HepG2 (cell line): ENCODE results near the gene PPP4R4.

ENCODE experiments used
- ELF3 ChIP-seq: IDR thresholded peaks from 2 replicates; pipeline ENCODE4 v1.6.1; 2016; ENCODE audit warnings: missing genetic modification reagents, missing compliant biosample characterization
- REST ChIP-seq, 2 experiments: IDR thresholded peaks; 2 replicates each; pipeline ENCODE4 v1.6.1; 2011 to 2012; ENCODE audit warnings: low read length in 2 of 2, borderline replicate concordance in 1 of 2, low read depth in 1 of 2, mild to moderate bottlenecking in 1 of 2, moderate library complexity in 1 of 2
- SMARCC2 ChIP-seq: fragments of 450-650 bp; IDR thresholded peaks from 2 replicates; pipeline ENCODE4 v1.6.1; 2017; ENCODE audit warnings: antibody characterized with exemption, mild to moderate bottlenecking
- SNAPC5 ChIP-seq: sonication (generic); formaldehyde crosslinking; IDR thresholded peaks from 2 replicates; pipeline ENCODE4 v1.8.1; 2023; ENCODE audit warnings: mild to moderate bottlenecking, missing genetic modification reagents, borderline replicate concordance
- TARDBP ChIP-seq: sonication (generic); formaldehyde crosslinking; IDR thresholded peaks from 2 replicates; pipeline ENCODE4 v1.8.0; 2022; ENCODE audit warnings: mild to moderate bottlenecking, missing genetic modification reagents
- TBX2 ChIP-seq: sonication (generic); formaldehyde crosslinking; IDR thresholded peaks from 2 replicates; pipeline ENCODE4 v1.5.0; 2020; ENCODE audit warnings: missing genetic modification reagents, mild to moderate bottlenecking, borderline replicate concordance
- TCF7L2 ChIP-seq: IDR thresholded peaks from 2 replicates; pipeline ENCODE4 v1.6.1; 2011; ENCODE audit warnings: mild to moderate bottlenecking, low read depth, low read length, moderate library complexity
- ZFP1 ChIP-seq: IDR thresholded peaks from 2 replicates; pipeline ENCODE4 v1.6.1; 2016
- ZNF558 ChIP-seq: sonication (generic); formaldehyde crosslinking; IDR thresholded peaks from 2 replicates; pipeline ENCODE4 v1.9.0; 2022; ENCODE audit warnings: mild to moderate bottlenecking, missing genetic modification reagents, borderline replicate concordance

- TF ChIP-seq ZFP1, result no peak
- TF ChIP-seq SMARCC2, result no peak
- TF ChIP-seq SNAPC5 (CRISPR knock-in tag), result no peak
- TF ChIP-seq TCF7L2, result no peak
- no peak for TF ChIP-seq REST (IDR thresholded peaks at IDR 0.05; ENCODE audit: borderline replicate concordance in 1 of 2, low read depth in 1 of 2, low read length in 2 of 2)
- no peak for TF ChIP-seq ELF3 (CRISPR knock-in tag)
- TF ChIP-seq TARDBP (CRISPR knock-in tag), result no peak
- no peak for TF ChIP-seq ZNF558 (CRISPR knock-in tag)
- no peak for TF ChIP-seq TBX2
These were observed 138.5 kb downstream of the PPP4R4 start for GRCh38 chr14:94312481-94313246.
